ENCODE data around the gene PF4V1.

PF4V1 gene

DNA sequence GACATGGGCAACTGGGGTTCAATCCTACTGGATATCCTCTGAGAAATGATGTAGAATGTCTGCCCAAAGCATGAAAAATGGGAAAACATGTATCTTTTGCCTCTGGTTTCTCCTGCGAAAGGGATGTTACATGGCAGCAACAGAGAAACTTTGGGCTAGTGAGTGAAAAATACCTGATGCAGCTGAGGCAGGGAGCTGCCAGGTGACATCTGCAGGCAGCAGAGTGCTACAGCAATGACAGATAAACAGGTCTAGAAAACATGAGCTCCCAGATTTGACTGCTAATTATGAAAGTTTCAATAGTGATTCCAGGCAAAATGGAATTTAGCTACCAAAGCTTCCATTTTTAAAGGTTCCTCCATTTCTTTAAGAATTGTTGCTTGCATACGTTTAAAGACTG is 11.3 kb downstream of the PF4V1 start:
- CTCF ChIA-PET, result interaction anchor here (0.7 to 2.1 kb wide), 11 partner anchors 11 to 235 kb away, joined by 3 to 10 read pairs (median 3); partner anchors contain the start of genes CXCL2 and PF4V1
- TF ChIP-seq, protein P1, sequence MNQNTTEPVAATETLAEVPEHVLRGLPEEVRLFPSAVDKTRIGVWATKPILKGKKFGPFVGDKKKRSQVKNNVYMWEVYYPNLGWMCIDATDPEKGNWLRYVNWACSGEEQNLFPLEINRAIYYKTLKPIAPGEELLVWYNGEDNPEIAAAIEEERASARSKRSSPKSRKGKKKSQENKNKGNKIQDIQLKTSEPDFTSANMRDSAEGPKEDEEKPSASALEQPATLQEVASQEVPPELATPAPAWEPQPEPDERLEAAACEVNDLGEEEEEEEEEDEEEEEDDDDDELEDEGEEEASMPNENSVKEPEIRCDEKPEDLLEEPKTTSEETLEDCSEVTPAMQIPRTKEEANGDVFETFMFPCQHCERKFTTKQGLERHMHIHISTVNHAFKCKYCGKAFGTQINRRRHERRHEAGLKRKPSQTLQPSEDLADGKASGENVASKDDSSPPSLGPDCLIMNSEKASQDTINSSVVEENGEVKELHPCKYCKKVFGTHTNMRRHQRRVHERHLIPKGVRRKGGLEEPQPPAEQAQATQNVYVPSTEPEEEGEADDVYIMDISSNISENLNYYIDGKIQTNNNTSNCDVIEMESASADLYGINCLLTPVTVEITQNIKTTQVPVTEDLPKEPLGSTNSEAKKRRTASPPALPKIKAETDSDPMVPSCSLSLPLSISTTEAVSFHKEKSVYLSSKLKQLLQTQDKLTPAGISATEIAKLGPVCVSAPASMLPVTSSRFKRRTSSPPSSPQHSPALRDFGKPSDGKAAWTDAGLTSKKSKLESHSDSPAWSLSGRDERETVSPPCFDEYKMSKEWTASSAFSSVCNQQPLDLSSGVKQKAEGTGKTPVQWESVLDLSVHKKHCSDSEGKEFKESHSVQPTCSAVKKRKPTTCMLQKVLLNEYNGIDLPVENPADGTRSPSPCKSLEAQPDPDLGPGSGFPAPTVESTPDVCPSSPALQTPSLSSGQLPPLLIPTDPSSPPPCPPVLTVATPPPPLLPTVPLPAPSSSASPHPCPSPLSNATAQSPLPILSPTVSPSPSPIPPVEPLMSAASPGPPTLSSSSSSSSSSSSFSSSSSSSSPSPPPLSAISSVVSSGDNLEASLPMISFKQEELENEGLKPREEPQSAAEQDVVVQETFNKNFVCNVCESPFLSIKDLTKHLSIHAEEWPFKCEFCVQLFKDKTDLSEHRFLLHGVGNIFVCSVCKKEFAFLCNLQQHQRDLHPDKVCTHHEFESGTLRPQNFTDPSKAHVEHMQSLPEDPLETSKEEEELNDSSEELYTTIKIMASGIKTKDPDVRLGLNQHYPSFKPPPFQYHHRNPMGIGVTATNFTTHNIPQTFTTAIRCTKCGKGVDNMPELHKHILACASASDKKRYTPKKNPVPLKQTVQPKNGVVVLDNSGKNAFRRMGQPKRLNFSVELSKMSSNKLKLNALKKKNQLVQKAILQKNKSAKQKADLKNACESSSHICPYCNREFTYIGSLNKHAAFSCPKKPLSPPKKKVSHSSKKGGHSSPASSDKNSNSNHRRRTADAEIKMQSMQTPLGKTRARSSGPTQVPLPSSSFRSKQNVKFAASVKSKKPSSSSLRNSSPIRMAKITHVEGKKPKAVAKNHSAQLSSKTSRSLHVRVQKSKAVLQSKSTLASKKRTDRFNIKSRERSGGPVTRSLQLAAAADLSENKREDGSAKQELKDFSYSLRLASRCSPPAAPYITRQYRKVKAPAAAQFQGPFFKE (tag by site-specific recombination; IDR thresholded peaks at IDR 0.05; ENCODE audit: borderline replicate concordance), result no peak
- TF ChIP-seq, protein P2, sequence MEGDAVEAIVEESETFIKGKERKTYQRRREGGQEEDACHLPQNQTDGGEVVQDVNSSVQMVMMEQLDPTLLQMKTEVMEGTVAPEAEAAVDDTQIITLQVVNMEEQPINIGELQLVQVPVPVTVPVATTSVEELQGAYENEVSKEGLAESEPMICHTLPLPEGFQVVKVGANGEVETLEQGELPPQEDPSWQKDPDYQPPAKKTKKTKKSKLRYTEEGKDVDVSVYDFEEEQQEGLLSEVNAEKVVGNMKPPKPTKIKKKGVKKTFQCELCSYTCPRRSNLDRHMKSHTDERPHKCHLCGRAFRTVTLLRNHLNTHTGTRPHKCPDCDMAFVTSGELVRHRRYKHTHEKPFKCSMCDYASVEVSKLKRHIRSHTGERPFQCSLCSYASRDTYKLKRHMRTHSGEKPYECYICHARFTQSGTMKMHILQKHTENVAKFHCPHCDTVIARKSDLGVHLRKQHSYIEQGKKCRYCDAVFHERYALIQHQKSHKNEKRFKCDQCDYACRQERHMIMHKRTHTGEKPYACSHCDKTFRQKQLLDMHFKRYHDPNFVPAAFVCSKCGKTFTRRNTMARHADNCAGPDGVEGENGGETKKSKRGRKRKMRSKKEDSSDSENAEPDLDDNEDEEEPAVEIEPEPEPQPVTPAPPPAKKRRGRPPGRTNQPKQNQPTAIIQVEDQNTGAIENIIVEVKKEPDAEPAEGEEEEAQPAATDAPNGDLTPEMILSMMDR (tag by site-specific recombination; IDR thresholded peaks at IDR 0.05), result peak; percentile 31; the same call in 1 of the 2 replicates
- TF ChIP-seq PRDM1 (tag by site-specific recombination; IDR thresholded peaks at IDR 0.05) (0 out of 2 replicates have a peak, but pooled peaks have one; percentile 40), ZNF677 (tag by site-specific recombination; IDR thresholded peaks at IDR 0.05) (no peak)
- Histone ChIP-seq H3K9me3 (ENCODE audit: control insufficient read depth, insufficient read depth, low read depth, low read length) (no peaks in the 10 kb centered on the region), H3K27ac (ENCODE audit: extremely low read depth, low read depth, low read length) (no peak overlapping the region), H3K4me1 (ENCODE audit: control insufficient read depth, insufficient read depth, low read length) (no peaks in the 10 kb centered on the region), H3K36me3 (ENCODE audit: control insufficient read depth in 2 of 2, insufficient read depth in 1 of 2, low read length in 2 of 2) (no peaks in the 10 kb centered on the region), H3K4me3 (ENCODE audit: low read depth, low read length) (no peak overlapping the region)
- POLR2A ChIA-PET, result no interaction called here

DNA sequence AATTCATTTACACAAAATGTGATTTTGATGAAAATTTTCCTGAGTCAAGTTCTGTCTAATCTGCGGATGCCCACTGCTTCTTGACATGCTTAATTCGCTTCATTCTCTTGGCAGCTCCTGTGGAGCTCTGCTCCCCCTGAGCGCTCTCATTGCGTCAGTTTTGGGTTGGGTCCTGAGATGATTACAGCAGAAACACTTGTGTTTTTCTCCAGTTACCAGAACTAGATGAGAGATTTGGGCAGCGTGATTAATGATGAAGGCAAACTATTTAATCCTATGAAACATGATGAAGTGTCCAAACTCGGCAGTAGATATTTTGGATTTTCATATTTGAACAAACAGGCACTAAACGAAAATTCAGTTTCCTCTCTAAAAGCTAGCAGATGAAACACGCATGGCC is 11.9 kb downstream of the PF4V1 start:
- TF ChIP-seq ZIC2 (tag by site-specific recombination; IDR thresholded peaks at IDR 0.05), result peak; percentile 27; the same call in 1 of the 2 replicates
- TF ChIP-seq, protein P3, sequence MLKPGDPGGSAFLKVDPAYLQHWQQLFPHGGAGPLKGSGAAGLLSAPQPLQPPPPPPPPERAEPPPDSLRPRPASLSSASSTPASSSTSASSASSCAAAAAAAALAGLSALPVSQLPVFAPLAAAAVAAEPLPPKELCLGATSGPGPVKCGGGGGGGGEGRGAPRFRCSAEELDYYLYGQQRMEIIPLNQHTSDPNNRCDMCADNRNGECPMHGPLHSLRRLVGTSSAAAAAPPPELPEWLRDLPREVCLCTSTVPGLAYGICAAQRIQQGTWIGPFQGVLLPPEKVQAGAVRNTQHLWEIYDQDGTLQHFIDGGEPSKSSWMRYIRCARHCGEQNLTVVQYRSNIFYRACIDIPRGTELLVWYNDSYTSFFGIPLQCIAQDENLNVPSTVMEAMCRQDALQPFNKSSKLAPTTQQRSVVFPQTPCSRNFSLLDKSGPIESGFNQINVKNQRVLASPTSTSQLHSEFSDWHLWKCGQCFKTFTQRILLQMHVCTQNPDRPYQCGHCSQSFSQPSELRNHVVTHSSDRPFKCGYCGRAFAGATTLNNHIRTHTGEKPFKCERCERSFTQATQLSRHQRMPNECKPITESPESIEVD (tag by site-specific recombination; IDR thresholded peaks at IDR 0.05), result peak; percentile 55; the same call in 1 of the 2 replicates
- TF ChIP-seq ZNF335 (tag by site-specific recombination; conservative IDR thresholded peaks at IDR 0.05), result peak; percentile 52
- TF ChIP-seq ZNF660 (tag by site-specific recombination; IDR thresholded peaks at IDR 0.05), result peak; percentile 79; the same call in 1 of the 2 replicates
- peak; percentile 67 for TF ChIP-seq GLIS1 (tag by site-specific recombination; IDR thresholded peaks at IDR 0.05)
- TF ChIP-seq, protein P4, sequence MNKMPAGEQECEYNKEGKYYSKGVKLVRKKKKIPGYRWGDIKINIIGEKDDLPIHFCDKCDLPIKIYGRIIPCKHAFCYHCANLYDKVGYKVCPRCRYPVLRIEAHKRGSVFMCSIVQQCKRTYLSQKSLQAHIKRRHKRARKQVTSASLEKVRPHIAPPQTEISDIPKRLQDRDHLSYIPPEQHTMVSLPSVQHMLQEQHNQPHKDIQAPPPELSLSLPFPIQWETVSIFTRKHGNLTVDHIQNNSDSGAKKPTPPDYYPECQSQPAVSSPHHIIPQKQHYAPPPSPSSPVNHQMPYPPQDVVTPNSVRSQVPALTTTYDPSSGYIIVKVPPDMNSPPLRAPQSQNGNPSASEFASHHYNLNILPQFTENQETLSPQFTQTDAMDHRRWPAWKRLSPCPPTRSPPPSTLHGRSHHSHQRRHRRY (tag by site-specific recombination; IDR thresholded peaks at IDR 0.05), result no peak
- Histone ChIP-seq H3K9me3 (ENCODE audit: control insufficient read depth, insufficient read depth, low read depth, low read length) (no peaks in the 10 kb centered on the region), H3K4me1 (ENCODE audit: control insufficient read depth, insufficient read depth, low read length) (no peaks in the 10 kb centered on the region), H3K36me3 (ENCODE audit: control insufficient read depth in 2 of 2, insufficient read depth in 1 of 2, low read length in 2 of 2) (no peaks in the 10 kb centered on the region), H3K4me3 (ENCODE audit: low read depth, low read length) (no peak overlapping the region), H3K27ac (ENCODE audit: extremely low read depth, low read depth, low read length) (no peak overlapping the region)
- POLR2A ChIA-PET, result no interaction called here
- CTCF ChIA-PET, result interaction anchor here (0.7 to 2.1 kb wide), 10 partner anchors 11 to 234 kb away, joined by 3 to 10 read pairs (median 4); partner anchors contain the start of genes CXCL2 and PF4V1
